GM06990 (cell line): ENCODE data around the gene SYNE2.

Experiments used
- DNase-seq: peaks from one replicate; pipeline ENCODE4 v3.0.0-alpha.2; 2011; ENCODE audit not compliant: insufficient read length; ENCODE audit errors: extremely low read depth
- H3K27me3 ChIP-seq: replicated peaks from 2 replicates; pipeline ENCODE4 v1.6.0; 2011; ENCODE audit warnings: low read length; ENCODE audit not compliant: control insufficient read depth, insufficient read depth
- H3K36me3 ChIP-seq: 2 replicates; pipeline ENCODE4 v1.5.1; 2011; ENCODE audit warnings: low read length; ENCODE audit not compliant: control insufficient read depth, insufficient read depth
- H3K4me3 ChIP-seq: replicated peaks from 2 replicates; pipeline ENCODE4 v1.5.1; 2011; ENCODE audit warnings: low read depth, mild to moderate bottlenecking, control low read depth, low read length
- TF ChIP-seq, protein P1 (sequence below): IDR thresholded peaks from 2 replicates; pipeline ENCODE4 v1.5.1; 2011; ENCODE audit warnings: low read length, control low read depth, mild to moderate bottlenecking, inconsistent platforms; ENCODE audit not compliant: insufficient read depth, poor library complexity, severe bottlenecking

The SYNE2 gene

DNA sequence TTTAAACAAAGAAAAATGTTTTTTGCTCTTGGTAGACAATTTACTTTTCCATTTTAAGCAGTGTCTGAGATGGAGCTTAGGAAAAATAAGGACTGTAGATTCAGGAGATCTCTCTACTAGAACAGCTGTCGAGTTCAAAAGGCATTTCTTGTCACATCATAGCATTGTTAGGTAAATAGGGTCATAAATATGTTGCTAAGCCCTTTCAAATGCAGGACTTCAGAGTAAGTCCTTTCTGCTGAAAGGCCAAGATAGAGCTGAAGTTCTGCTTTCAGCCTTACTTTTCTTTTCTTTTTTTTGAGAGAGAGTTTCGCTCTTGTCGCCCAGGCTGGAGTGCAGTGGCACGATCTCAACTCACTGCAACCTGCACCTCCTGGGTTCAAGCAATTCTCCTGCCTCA, 98.2 kb downstream of the SYNE2 start:
- DNase-seq, result no peak
- no peak overlapping the region for H3K4me3 ChIP-seq
- TF ChIP-seq, protein P1, sequence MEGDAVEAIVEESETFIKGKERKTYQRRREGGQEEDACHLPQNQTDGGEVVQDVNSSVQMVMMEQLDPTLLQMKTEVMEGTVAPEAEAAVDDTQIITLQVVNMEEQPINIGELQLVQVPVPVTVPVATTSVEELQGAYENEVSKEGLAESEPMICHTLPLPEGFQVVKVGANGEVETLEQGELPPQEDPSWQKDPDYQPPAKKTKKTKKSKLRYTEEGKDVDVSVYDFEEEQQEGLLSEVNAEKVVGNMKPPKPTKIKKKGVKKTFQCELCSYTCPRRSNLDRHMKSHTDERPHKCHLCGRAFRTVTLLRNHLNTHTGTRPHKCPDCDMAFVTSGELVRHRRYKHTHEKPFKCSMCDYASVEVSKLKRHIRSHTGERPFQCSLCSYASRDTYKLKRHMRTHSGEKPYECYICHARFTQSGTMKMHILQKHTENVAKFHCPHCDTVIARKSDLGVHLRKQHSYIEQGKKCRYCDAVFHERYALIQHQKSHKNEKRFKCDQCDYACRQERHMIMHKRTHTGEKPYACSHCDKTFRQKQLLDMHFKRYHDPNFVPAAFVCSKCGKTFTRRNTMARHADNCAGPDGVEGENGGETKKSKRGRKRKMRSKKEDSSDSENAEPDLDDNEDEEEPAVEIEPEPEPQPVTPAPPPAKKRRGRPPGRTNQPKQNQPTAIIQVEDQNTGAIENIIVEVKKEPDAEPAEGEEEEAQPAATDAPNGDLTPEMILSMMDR, result no peak
- H3K27me3 ChIP-seq, result no peaks in the 10 kb centered on the region
- peaks cover 4% of the 10 kb centered on the region; the same call in 1 of the 2 replicates for H3K36me3 ChIP-seq

DNA sequence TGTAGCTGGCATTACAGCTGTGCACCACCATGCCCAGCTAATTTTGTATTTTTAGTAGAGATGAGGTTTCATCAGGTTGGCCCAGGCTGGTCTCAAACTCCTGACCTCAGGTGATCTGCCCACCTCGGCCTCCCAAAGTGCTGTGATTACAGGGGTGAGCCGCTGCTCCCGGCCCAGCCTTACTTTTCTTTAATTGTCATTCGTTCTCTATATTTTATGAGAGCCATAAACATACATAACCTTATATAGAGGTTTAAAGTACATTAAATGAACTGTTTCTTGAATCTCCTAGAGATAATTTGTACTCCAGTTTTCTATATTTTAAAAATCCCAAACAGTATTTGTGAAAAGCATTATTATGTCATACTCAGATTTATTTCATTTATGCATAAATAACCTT, 98.6 kb downstream of the SYNE2 start:
- TF ChIP-seq, protein P1, result no peak
- Histone ChIP-seq H3K36me3 (peaks cover 4% of the 10 kb centered on the region; the same call in 1 of the 2 replicates), H3K4me3 (no peak overlapping the region), H3K27me3 (no peaks in the 10 kb centered on the region)
- no peak for DNase-seq

DNA sequence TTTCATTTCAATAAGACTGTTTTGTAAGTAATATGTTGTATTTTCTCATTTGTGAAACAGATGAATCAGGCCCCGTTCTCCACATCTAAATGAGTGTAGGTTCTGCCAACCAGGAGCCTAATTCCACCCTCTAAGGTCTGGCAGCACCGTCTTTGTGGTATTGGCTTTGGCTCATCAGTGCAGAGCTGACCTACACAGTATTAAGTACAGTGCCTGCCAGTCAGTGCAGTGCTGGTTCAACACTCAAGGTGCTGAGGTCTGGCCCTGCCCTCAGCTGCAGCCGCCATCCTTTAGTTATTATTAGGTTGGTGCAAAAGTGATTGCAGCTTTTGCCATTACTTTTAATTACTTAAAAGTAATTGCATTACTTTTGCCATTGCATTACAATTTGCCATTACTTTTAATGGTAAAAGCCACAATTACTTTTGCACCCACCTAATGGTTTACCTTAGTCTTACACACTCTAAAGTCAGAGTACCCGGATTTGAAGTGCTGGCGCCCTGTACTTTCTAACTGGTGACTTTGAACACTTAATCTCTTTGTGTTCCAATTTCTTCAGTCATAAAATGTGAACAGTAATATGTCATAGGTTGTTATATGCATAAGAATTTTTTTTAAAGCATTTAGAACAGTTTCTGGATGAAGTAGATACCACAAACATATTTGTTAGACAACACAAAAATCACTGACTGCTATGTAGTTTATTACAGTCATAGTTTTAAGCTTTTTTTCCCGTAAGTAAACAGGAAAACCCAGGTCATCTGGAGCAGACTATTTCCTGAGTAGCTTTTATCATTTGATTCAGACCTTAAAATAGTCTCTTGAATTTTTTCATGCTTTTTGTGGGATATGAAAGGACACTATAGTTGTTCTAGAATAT, 99.5 kb downstream of the SYNE2 start:
- no peak for DNase-seq
- H3K4me3 ChIP-seq, result no peak overlapping the region
- TF ChIP-seq, protein P1, result no peak
- H3K36me3 ChIP-seq, result peaks cover 4% of the 10 kb centered on the region; the same call in 1 of the 2 replicates
- H3K27me3 ChIP-seq, result no peaks in the 10 kb centered on the region

DNA sequence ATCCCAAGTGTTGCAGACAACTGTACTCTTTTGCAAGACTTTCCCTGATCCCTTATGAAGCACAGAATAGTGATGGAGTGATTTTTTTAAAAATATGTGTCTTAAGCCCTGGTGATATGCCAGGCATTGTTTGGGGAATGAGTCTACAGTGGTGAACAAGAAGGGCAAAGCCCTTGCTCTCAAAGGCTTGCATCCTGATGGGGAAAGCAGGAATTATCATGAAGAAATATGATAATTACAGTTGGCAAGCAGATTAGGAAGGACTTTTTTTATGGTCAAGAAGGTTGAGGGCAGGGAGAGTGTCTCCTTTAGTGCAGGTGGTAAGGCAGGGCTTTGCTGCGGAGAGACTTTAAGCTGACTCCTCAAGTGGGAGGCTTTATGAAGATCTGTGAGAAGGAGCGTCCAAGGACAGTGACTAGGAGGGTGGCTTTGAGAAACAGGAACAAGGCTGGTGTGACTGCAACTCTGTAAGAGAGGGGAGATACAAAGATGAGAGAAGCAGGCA, 100.2 kb downstream of the SYNE2 start:
- H3K4me3 ChIP-seq, result no peak overlapping the region
- peaks cover 4% of the 10 kb centered on the region; the same call in 1 of the 2 replicates for H3K36me3 ChIP-seq
- no peaks in the 10 kb centered on the region for H3K27me3 ChIP-seq
- TF ChIP-seq, protein P1, result no peak
- DNase-seq, result no peak

DNA sequence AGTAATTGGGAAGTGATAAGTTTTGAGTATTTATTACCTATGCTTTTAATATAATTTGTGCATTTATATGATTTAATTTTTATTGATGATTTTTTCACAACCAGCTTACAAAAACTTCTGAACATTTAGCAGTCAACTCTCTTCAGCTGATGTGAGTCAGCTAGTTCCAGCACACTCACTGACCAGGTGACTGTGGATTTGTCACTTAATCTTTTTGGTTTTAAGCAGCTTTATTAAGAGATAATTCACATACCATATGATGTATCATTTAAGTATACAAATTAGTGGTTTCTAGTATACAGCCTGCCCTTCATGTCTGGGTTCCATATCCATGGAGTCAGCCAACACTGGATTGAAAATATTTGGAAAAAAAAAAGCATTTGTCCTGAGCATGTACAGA, 103.5 kb downstream of the SYNE2 start:
- Histone ChIP-seq H3K36me3 (no peaks in the 10 kb centered on the region; the same call in 1 of the 2 replicates), H3K4me3 (no peak overlapping the region), H3K27me3 (no peaks in the 10 kb centered on the region)
- no peak for DNase-seq
- TF ChIP-seq, protein P1, result no peak
